Kidney (tissue), 14 donors: ENCODE measurements around the gene ZBED4. TPM values are rescaled to one million over a fixed set of nuclear protein-coding genes. Genes with fewer than 3 reads are reported as not detected.

Source experiments
- DNase-seq, 5 donors: peaks; one replicate each; pipeline ENCODE4 v3.0.0-alpha.2; 2013 to 2020
- FAIRE-seq: peaks from 2 replicates; lab custom pipeline; 2012; peaks lifted over from hg19 to GRCh38; lab: Jason Lieb, UNC
- H3K27ac ChIP-seq, 2 donors: one replicate each; pipeline ENCODE4 v1.7.0; 2013; ENCODE audit warnings: low read depth in 2 of 2, low read length in 2 of 2, inconsistent platforms in 1 of 2
- H3K27me3 ChIP-seq: one replicate; pipeline ENCODE4 v1.7.1; 2013; ENCODE audit warnings: low read length, inconsistent platforms; ENCODE audit not compliant: control insufficient read depth, insufficient read depth
- H3K36me3 ChIP-seq, 3 donors: one replicate each; pipeline versions ENCODE4 v1.7.0 to v1.7.1; 2013; ENCODE audit warnings: low read length in 3 of 3, control low read depth in 1 of 3, inconsistent platforms in 1 of 3; ENCODE audit not compliant: insufficient read depth in 3 of 3, control insufficient read depth in 2 of 3
- H3K4me1 ChIP-seq, 3 donors: one replicate each; pipeline versions ENCODE4 v1.7.0 to v1.7.1; 2013; ENCODE audit warnings: low read length in 3 of 3, inconsistent platforms in 1 of 3, low read depth in 1 of 3; ENCODE audit not compliant: control insufficient read depth in 2 of 3, insufficient read depth in 2 of 3
- H3K4me3 ChIP-seq, 3 donors: one replicate each; pipeline versions ENCODE4 v1.7.0 to v1.8.1; 2013; ENCODE audit warnings: low read length in 3 of 3, control low read depth in 1 of 3, inconsistent platforms in 1 of 3
- H3K9ac ChIP-seq, 3 donors: one replicate each; pipeline versions ENCODE4 v1.7.0 to v1.7.1; 2013; ENCODE audit warnings: low read length in 3 of 3, control low read depth in 1 of 3, inconsistent platforms in 1 of 3
- H3K9me3 ChIP-seq, 3 donors: one replicate each; pipeline versions ENCODE4 v1.7.0 to v1.7.1; 2013; ENCODE audit warnings: low read length in 3 of 3, control low read depth in 1 of 3, inconsistent platforms in 1 of 3; ENCODE audit not compliant: control insufficient read depth in 2 of 3, insufficient read depth in 1 of 3
- intact Hi-C: fragments of 100-400 bp; cut with DNase I; formaldehyde crosslinking; loops from one replicate; pipeline ENCODE4 v1.11.1; 2022
- polyA plus RNA-seq: library from polyadenylated mRNA; stranded (reverse); fragments of 350-450 nt; fragmentation: Illumina TruSeq; extraction: RNeasy Lipid Tissue Mini Kit (QIAGEN cat#74804); gene quantifications from one replicate; pipeline ENCODE4 v1.2.3, GENCODE V29; 2014; ENCODE audit warnings: low read depth, low replicate concordance; ENCODE audit not compliant: insufficient read depth
- total RNA-seq: library from RNA; stranded (reverse); fragmentation: NEBNext Ultra II Directional; extraction: Animal tissue kit (Norgen Biotek cat#: 25700); gene quantifications from one replicate; pipeline ENCODE4 v1.2.1, GENCODE V29; 2021
- TF ChIP-seq, protein P1 (sequence below): IDR thresholded peaks from 3 replicates; pipeline ENCODE4 v1.5.1; 2012; ENCODE audit warnings: mild to moderate bottlenecking, moderate library complexity, borderline replicate concordance; ENCODE audit not compliant: insufficient read depth; ENCODE audit errors: extremely low read depth
- donor health status: control.
- donor health status: control.
- donor health status: control.
- donor health status: control.
- donor health status: control.
- donor health status: DM: yes; HTN: yes; CAD: no.
- donor health status: Normal renal cell carcinoma (clear cell type).

Gene ZBED4
- total and polyA plus RNA-seq, 2 donors from 2014 or later: 2.1 to 12.9 TPM

DNA sequence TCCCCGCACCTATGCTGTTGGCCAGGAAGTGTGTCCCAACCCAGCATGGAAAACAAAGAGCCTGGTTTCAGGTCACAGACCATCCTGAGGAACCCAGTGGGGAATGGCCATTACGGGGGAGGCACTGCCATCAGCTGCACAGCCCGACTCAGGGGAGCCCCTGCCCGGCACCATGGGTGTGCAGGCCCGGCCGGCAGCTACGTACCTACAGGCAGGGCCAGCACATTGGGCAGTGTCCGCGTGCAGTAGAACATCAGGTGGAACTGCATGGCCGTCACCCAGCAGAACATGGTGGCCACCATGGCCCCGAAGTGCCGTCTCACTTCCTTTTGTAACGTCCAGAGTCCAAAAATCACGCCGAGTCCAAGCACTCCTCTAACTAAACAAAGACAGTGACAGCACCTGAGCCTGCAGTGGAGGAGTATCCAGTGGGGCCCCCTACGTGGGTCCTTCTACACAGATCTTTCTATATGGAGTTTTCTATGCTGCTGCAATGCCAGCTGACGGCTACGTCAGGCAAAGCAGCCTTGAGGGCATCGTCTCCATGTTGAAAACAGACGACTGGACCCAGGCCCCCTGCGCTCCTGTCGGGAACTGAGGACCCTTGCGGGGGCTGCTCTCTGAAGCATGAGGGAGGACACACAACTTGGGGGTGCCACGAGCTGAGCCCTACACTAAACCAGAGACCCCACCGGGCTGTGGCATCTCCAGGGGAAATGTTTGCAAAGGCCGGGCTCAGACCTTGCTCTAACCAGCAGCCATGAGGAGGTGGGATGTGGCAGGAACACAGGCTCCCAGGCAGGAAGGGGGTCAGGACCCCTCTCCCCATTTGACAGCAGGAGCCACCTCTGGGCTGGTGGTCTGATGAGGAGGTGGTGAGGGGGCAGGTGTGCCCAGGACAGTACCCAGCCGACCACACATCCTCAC, 56.8 kb downstream of the ZBED4 start:
- no peaks in the 10 kb centered on the region for H3K27me3 ChIP-seq
- FAIRE-seq (no peak), DNase-seq (peak in 1 of 5 donors; percentile 68)
- no peaks in the 10 kb centered on the region for H3K4me1 ChIP-seq
- intact Hi-C loops: no loop called here
- H3K27ac ChIP-seq: no peak overlapping the region
- H3K9me3 ChIP-seq: no peaks in the 10 kb centered on the region
- H3K36me3 ChIP-seq: peaks cover 0 to 14% (median 9%) of the 10 kb centered on the region in 3 donors
- TF ChIP-seq, protein P1, sequence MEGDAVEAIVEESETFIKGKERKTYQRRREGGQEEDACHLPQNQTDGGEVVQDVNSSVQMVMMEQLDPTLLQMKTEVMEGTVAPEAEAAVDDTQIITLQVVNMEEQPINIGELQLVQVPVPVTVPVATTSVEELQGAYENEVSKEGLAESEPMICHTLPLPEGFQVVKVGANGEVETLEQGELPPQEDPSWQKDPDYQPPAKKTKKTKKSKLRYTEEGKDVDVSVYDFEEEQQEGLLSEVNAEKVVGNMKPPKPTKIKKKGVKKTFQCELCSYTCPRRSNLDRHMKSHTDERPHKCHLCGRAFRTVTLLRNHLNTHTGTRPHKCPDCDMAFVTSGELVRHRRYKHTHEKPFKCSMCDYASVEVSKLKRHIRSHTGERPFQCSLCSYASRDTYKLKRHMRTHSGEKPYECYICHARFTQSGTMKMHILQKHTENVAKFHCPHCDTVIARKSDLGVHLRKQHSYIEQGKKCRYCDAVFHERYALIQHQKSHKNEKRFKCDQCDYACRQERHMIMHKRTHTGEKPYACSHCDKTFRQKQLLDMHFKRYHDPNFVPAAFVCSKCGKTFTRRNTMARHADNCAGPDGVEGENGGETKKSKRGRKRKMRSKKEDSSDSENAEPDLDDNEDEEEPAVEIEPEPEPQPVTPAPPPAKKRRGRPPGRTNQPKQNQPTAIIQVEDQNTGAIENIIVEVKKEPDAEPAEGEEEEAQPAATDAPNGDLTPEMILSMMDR: no peak
- H3K4me3 ChIP-seq: no peak overlapping the region
- no peak overlapping the region for H3K9ac ChIP-seq

DNA sequence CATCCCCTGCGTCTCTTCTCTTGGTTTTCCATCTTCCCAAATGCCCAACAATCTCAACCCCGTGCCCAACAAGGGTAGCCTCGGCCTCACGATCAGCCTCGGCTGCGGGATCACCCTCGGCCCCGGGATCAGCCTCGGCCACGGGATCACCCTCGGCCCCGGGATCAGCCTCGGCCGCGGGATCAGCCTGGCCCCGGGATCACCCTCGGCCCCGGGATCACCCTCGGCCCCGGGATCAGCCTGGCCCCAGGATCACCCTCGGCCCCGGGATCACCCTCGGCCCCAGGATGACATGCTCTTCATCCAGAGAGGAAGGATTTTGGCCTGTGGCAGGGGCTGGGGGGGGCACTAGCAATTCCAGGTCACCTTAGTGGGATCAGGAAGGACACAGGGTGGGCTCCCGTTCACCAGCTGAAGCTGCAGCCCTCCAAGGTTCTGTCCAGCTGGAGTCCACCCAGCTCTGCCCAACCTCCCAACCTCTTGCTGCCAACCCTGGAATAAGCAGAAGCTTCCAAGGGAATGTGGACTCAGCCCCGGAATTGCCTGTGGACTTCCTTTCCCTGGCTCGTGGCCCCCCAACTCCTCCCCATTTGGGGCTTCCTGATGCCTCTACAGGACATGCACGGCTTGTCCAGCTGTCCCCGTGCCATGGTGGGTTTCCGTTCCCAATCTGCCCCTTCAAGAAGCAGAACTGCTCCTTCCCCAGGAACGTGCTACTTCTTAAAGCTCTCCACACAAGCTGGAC, 58.4 kb downstream of the ZBED4 start:
- no peak for FAIRE-seq
- intact Hi-C loops: no loop called here

DNA sequence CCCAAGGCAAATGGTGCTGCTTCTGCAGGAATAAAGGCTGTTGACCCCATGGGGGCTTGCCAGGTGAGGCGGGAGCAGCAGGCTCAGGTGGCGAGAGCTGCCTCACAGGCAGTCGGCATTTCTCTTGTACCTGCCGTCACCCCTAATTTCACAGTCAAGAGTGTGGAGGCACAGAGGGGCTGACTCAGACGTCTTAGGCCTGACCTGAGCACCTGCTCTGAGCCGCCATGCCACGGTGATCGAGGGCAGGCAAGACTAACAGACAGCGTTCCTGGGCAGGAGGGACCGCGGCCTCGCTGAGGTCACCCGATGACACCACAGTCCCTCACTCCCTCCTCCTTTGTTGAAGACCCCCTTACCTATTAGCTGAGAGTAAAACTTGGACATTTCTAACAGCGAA, 59.4 kb downstream of the ZBED4 start:
- intact Hi-C loops: no loop called here
- Histone ChIP-seq H3K27ac (no peak overlapping the region), H3K4me1 (peaks cover 0 to 4% (median 0%) of the 10 kb centered on the region in 3 donors), H3K9ac (no peak overlapping the region), H3K27me3 (no peaks in the 10 kb centered on the region), H3K36me3 (peaks cover 0 to 8% (median 0%) of the 10 kb centered on the region in 3 donors), H3K9me3 (no peaks in the 10 kb centered on the region), H3K4me3 (no peak overlapping the region)
- peak in 1 of 5 donors; percentile 57 for DNase-seq
- no peak for FAIRE-seq
- TF ChIP-seq, protein P1: no peak

More for the DNA sequence above, 58.4 kb downstream of the ZBED4 start:
- Histone ChIP-seq H3K4me3 (no peak overlapping the region), H3K9ac (no peak overlapping the region), H3K27me3 (no peaks in the 10 kb centered on the region), H3K27ac (no peak overlapping the region), H3K36me3 (peaks cover 0 to 14% (median 7%) of the 10 kb centered on the region in 3 donors), H3K9me3 (no peaks in the 10 kb centered on the region), H3K4me1 (peaks cover 0 to 2% (median 0%) of the 10 kb centered on the region in 3 donors)
- peak in 1 of 5 donors; percentile 57 for DNase-seq
- TF ChIP-seq, protein P1: no peak
